NCI-H226 (cell line): ENCODE measurements around the gene ANKRD39.
"Not testable (repeated sequence)": the region's sequence is repeated elsewhere in the genome, so short reads cannot be mapped to it uniquely, and the experiment has no call there.

Experiments
- DNase-seq: peaks from one replicate; pipeline ENCODE4 v3.0.0-alpha.2; 2015

ANKRD39 gene

GRCh38 chr2:96805946-96806345 is 51.9 kb downstream of the ANKRD39 start:
- DNase-seq, result not testable (repeated sequence)

- no peak for DNase-seq
These were observed 52.8 kb downstream of the ANKRD39 start for GRCh38 chr2:96804986-96805385.

GRCh38 chr2:96802721-96803120 is 55.1 kb downstream of the ANKRD39 start:
- DNase-seq, result no peak

- DNase-seq, result no peak
These were observed 55.8 kb downstream of the ANKRD39 start for GRCh38 chr2:96801786-96802595.

GRCh38 chr2:96801005-96801785 is 56.6 kb downstream of the ANKRD39 start:
- no peak for DNase-seq

GRCh38 chr2:96800061-96801004 is 57.5 kb downstream of the ANKRD39 start:
- no peak for DNase-seq

GRCh38 chr2:96799623-96799935 is 58.2 kb downstream of the ANKRD39 start:
- no peak for DNase-seq

GRCh38 chr2:96798733-96799622 is 58.8 kb downstream of the ANKRD39 start:
- DNase-seq, result no peak
